SU-DHL-6 (cell line): ENCODE data around the gene PRKD1.

ENCODE experiments used
- H2AFZ ChIP-seq: fragments of 200-600 bp; sonication (generic); 2 replicates; pipeline ENCODE4 v1.6.1; 2014; ENCODE audit warnings: low read depth, mild to moderate bottlenecking, moderate library complexity, mixed read lengths, antibody characterized with exemption, low read length; ENCODE audit not compliant: severe bottlenecking
- H3F3A ChIP-seq: fragments of 200-600 bp; shearing (Covaris generic); 2 replicates; pipeline ENCODE4 v1.6.0; 2016; ENCODE audit warnings: antibody characterized with exemption, mild to moderate bottlenecking; ENCODE audit not compliant: insufficient read depth
- H3K27ac ChIP-seq: fragments of 200-600 bp; sonication (generic); 2 replicates; pipeline ENCODE4 v1.5.1; 2016; ENCODE audit warnings: low read depth, mild to moderate bottlenecking, low read length, moderate library complexity, mixed read lengths
- H3K27me3 ChIP-seq: fragments of 200-600 bp; sonication (generic), shearing (Covaris generic); 2 replicates; pipeline ENCODE4 v1.6.0; 2014; ENCODE audit warnings: mild to moderate bottlenecking, low read length
- H3K36me3 ChIP-seq: fragments of 200-600 bp; sonication (generic); 2 replicates; pipeline ENCODE4 v1.6.1; 2014; ENCODE audit warnings: mild to moderate bottlenecking, low read length, mixed read lengths
- H3K4me2 ChIP-seq: fragments of 300-600, 200-600 bp; shearing (Covaris generic), sonication (generic); 2 replicates; pipeline ENCODE4 v1.6.0; 2014; ENCODE audit warnings: low read length, low read depth, mild to moderate bottlenecking; ENCODE audit not compliant: poor library complexity, severe bottlenecking
- H3K4me3 ChIP-seq: fragments of 200-600 bp; sonication (generic); 2 replicates; pipeline ENCODE4 v1.5.1; 2014; ENCODE audit warnings: antibody characterized with exemption, low read length, mild to moderate bottlenecking, mixed read lengths; ENCODE audit not compliant: insufficient read depth, poor library complexity, severe bottlenecking
- H3K79me2 ChIP-seq: fragments of 200-600 bp; sonication (generic); 2 replicates; pipeline ENCODE4 v1.6.1; 2014; ENCODE audit warnings: mild to moderate bottlenecking, low read length, moderate library complexity; ENCODE audit not compliant: insufficient read depth
- H3K9ac ChIP-seq: fragments of 200-600 bp; sonication (generic); 2 replicates; pipeline ENCODE4 v1.7.0; 2014; ENCODE audit warnings: mild to moderate bottlenecking, low read length
- H3K9me2 ChIP-seq: fragments of 200-600 bp; sonication (generic); replicated peaks from 2 replicates; pipeline ENCODE4 v1.6.1; 2014; ENCODE audit warnings: low read length; ENCODE audit not compliant: insufficient read depth
- H3K9me3 ChIP-seq: fragments of 200-600 bp; sonication (generic); 2 replicates; pipeline ENCODE4 v1.6.1; 2014; ENCODE audit warnings: low read length, mixed read lengths; ENCODE audit not compliant: insufficient read depth
- H4K20me1 ChIP-seq: fragments of 200-600 bp; sonication (generic); 2 replicates; pipeline ENCODE4 v1.6.1; 2014; ENCODE audit warnings: low read depth, mild to moderate bottlenecking, antibody characterized with exemption, low read length, moderate library complexity, mixed read lengths
- EZH2phosphoT487 ChIP-seq: fragments of 200-600 bp; sonication (generic), shearing (Covaris generic); conservative IDR thresholded peaks from 2 replicates; pipeline ENCODE4 v1.6.1; 2018; ENCODE audit warnings: mild to moderate bottlenecking, antibody characterized with exemption, low read length, moderate library complexity, mixed read lengths
- TF ChIP-seq, protein P1 (sequence below): fragments of 200-600 bp; sonication (generic); IDR thresholded peaks from one replicate; pipeline ENCODE4 v1.5.1; 2017; ENCODE audit warnings: antibody characterized with exemption, mild to moderate bottlenecking, low read length, moderate library complexity; ENCODE audit not compliant: insufficient read depth, poor library complexity, severe bottlenecking

PRKD1 gene

DNA sequence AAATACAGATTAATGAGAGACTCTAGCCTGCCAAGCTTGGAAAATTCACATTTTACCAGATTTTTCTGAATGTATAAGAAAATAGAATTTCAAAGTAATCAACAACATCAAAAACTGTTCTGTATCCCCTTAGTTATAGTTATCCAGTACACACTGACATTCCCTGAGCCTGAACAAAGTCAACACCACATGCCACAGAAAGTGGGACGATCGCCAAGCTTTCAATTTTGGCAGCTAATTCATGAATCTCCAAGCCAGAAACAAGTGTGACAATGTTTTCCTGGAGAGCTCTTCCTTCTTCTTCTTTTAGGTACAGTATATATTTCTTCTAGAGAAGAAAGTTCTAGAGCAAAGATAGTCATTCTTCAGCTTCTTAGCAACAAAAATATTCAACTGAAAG lies 290.2 kb downstream of the PRKD1 start:
- TF ChIP-seq, protein P1, sequence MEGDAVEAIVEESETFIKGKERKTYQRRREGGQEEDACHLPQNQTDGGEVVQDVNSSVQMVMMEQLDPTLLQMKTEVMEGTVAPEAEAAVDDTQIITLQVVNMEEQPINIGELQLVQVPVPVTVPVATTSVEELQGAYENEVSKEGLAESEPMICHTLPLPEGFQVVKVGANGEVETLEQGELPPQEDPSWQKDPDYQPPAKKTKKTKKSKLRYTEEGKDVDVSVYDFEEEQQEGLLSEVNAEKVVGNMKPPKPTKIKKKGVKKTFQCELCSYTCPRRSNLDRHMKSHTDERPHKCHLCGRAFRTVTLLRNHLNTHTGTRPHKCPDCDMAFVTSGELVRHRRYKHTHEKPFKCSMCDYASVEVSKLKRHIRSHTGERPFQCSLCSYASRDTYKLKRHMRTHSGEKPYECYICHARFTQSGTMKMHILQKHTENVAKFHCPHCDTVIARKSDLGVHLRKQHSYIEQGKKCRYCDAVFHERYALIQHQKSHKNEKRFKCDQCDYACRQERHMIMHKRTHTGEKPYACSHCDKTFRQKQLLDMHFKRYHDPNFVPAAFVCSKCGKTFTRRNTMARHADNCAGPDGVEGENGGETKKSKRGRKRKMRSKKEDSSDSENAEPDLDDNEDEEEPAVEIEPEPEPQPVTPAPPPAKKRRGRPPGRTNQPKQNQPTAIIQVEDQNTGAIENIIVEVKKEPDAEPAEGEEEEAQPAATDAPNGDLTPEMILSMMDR, result no peak
- TF ChIP-seq EZH2phosphoT487, result no peak
- Histone ChIP-seq H4K20me1 (no peaks in the 10 kb centered on the region), H2AFZ (no peak overlapping the region), H3K36me3 (no peaks in the 10 kb centered on the region), H3K4me3 (no peak overlapping the region), H3K27ac (no peak overlapping the region), H3K4me2 (no peak overlapping the region), H3K27me3 (no peaks in the 10 kb centered on the region), H3K79me2 (no peaks in the 10 kb centered on the region), H3K9ac (no peak overlapping the region), H3F3A (no peaks in the 10 kb centered on the region), H3K9me3 (no peaks in the 10 kb centered on the region), H3K9me2 (no peaks in the 10 kb centered on the region)

- no peaks in the 10 kb centered on the region for H3K79me2 ChIP-seq
- H4K20me1 ChIP-seq, result no peaks in the 10 kb centered on the region
- no peaks in the 10 kb centered on the region for H3F3A ChIP-seq
- no peaks in the 10 kb centered on the region for H3K9me2 ChIP-seq
- no peak overlapping the region for H3K4me2 ChIP-seq
- H2AFZ ChIP-seq, result no peak overlapping the region
- H3K36me3 ChIP-seq, result no peaks in the 10 kb centered on the region
- H3K9me3 ChIP-seq, result no peaks in the 10 kb centered on the region
- no peak for TF ChIP-seq EZH2phosphoT487
- TF ChIP-seq, protein P1, result no peak
- no peaks in the 10 kb centered on the region for H3K27me3 ChIP-seq
- H3K4me3 ChIP-seq, result no peak overlapping the region
- H3K9ac ChIP-seq, result no peak overlapping the region
- H3K27ac ChIP-seq, result no peak overlapping the region
Measured at GRCh38 chr14:29636870-29637269, 290.8 kb downstream of the PRKD1 start.

DNA sequence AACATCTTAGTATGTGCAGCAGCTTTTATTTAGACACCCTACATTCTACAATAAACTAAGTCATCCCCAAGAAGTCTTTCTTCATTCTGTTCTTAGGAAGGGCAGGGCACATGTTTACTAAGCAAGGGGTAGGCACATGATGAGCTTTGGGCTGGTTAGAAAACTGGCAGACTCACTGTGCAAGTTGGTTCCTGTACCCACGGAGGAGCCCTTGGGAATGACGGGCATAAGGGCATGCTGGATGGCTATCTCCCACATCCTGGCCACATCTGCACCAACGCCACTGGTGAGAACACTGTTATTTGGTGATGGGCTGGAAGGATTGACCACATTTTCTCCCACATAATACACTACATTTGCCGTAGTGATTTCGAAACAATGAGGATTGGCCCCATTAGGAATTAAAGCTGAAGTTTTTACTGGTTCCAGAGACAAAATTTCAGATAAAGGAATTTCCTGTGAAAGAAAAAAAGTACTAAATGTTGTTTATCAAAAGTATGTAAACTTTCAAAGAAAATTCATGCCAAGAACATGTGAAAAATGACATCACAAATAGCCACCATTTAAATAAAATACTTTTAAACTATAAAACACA lies 297.0 kb downstream of the PRKD1 start:
- Histone ChIP-seq H3K36me3 (no peaks in the 10 kb centered on the region), H3K9ac (no peak overlapping the region), H4K20me1 (no peaks in the 10 kb centered on the region), H3K9me2 (no peaks in the 10 kb centered on the region), H3K27ac (no peak overlapping the region), H2AFZ (no peak overlapping the region), H3F3A (no peaks in the 10 kb centered on the region), H3K4me3 (no peak overlapping the region), H3K27me3 (no peaks in the 10 kb centered on the region), H3K79me2 (no peaks in the 10 kb centered on the region), H3K4me2 (no peak overlapping the region), H3K9me3 (no peaks in the 10 kb centered on the region)
- TF ChIP-seq, protein P1, result no peak
- TF ChIP-seq EZH2phosphoT487, result no peak
